H1 (cell line): ENCODE measurements around the gene FGGY. TPM values are rescaled to one million over a fixed set of nuclear protein-coding genes. Genes with fewer than 3 reads are reported as not detected.

Experiments used
- CTCF ChIA-PET: fragments of 300-600 bp; sonication (Branson Sonifier 250); formaldehyde crosslinking; loops from one replicate; lab custom pipeline; 2021; ENCODE audit not compliant: partially characterized antibody; lab: Charles Lee
- POLR2A ChIA-PET: fragments of 300-600 bp; sonication (Branson Sonifier 250); formaldehyde crosslinking; loops from one replicate; lab custom pipeline; 2021; ENCODE audit warnings: inconsistent platforms; ENCODE audit not compliant: partially characterized antibody; lab: Charles Lee
- DNase-seq, 2 experiments: peaks; one replicate each; pipeline versions ENCODE4 v3.0.0 to v3.0.0-alpha.2; 2010 to 2022; ENCODE audit warnings: low spot score in 2 of 2, low read depth in 1 of 2, mixed read lengths in 1 of 2
- FAIRE-seq: peaks from 2 replicates; lab custom pipeline; 2011; peaks lifted over from hg19 to GRCh38; lab: Jason Lieb, UNC
- H2AFZ ChIP-seq: 2 replicates; pipeline ENCODE4 v1.8.1; 2012; ENCODE audit warnings: low read length, inconsistent platforms
- H2AK5ac ChIP-seq: 2 replicates; pipeline ENCODE4 v1.6.1; 2013; ENCODE audit warnings: low read depth, low read length
- H2BK120ac ChIP-seq: replicated peaks from 2 replicates; pipeline ENCODE3; 2013; ENCODE audit warnings: low read depth, low read length, inconsistent platforms
- H2BK12ac ChIP-seq: 2 replicates; pipeline ENCODE4 v1.6.1; 2013; ENCODE audit warnings: low read depth, low read length
- H2BK15ac ChIP-seq: 2 replicates; pipeline ENCODE4 v1.6.1; 2013; ENCODE audit warnings: low read length
- H2BK20ac ChIP-seq: 2 replicates; pipeline ENCODE4 v1.6.1; 2013; ENCODE audit warnings: low read length
- H2BK5ac ChIP-seq: 2 replicates; pipeline ENCODE4 v1.6.1; 2013; ENCODE audit warnings: low read depth, low read length
- H3K14ac ChIP-seq: 2 replicates; pipeline ENCODE4 v1.6.1; 2013; ENCODE audit warnings: inconsistent platforms; ENCODE audit not compliant: insufficient read length
- H3K18ac ChIP-seq: 2 replicates; pipeline ENCODE4 v1.6.1; 2013; ENCODE audit warnings: low read length; ENCODE audit errors: extremely low read depth
- H3K23ac ChIP-seq: 2 replicates; pipeline ENCODE4 v1.6.1; 2013; ENCODE audit warnings: inconsistent platforms; ENCODE audit not compliant: insufficient read length
- H3K23me2 ChIP-seq: 2 replicates; pipeline ENCODE4 v1.6.1; 2013; ENCODE audit warnings: low read depth, low read length
- H3K27ac ChIP-seq: 2 replicates; pipeline ENCODE4 v1.6.1; 2011; ENCODE audit warnings: low read depth, low read length, inconsistent platforms
- H3K27me3 ChIP-seq, 4 experiments: replicated peaks in 1 of 4; 1 replicate in 1 of 4; 2 replicates in 3 of 4; pipeline versions ENCODE4 v1.6.1 to v1.8.1; 2011 to 2013; ENCODE audit warnings: low read length in 3 of 4, mild to moderate bottlenecking in 3 of 4, inconsistent platforms in 2 of 4, mixed read lengths in 2 of 4, moderate library complexity in 1 of 4; ENCODE audit not compliant: control insufficient read depth in 3 of 4, insufficient read depth in 3 of 4; ENCODE audit errors: extremely low read depth in 1 of 4
- H3K36me3 ChIP-seq, 4 experiments: 2 replicates each; pipeline versions ENCODE4 v1.6.1 to v1.8.1; 2011 to 2013; ENCODE audit warnings: mild to moderate bottlenecking in 4 of 4, low read length in 3 of 4, moderate library complexity in 2 of 4, control low read depth in 1 of 4, inconsistent platforms in 1 of 4; ENCODE audit not compliant: insufficient read depth in 4 of 4, control insufficient read depth in 2 of 4
- H3K4ac ChIP-seq: replicated peaks from 2 replicates; pipeline ENCODE3; 2013; ENCODE audit warnings: low read length, low read depth, mixed read lengths, inconsistent platforms; ENCODE audit not compliant: insufficient read length
- H3K4me1 ChIP-seq, 4 experiments: replicated peaks in 1 of 4; 1 replicate in 1 of 4; 2 replicates in 3 of 4; pipeline versions ENCODE4 v1.6.1 to v1.8.1; 2011 to 2013; ENCODE audit warnings: low read length in 3 of 4, inconsistent platforms in 2 of 4, mixed read lengths in 1 of 4; ENCODE audit not compliant: insufficient read depth in 4 of 4, control insufficient read depth in 3 of 4
- H3K4me2 ChIP-seq, 2 experiments: 2 replicates each; pipeline versions ENCODE4 v1.6.1 to v1.8.1; 2011 to 2013; ENCODE audit warnings: low read depth in 2 of 2, low read length in 2 of 2, control low read depth in 1 of 2, inconsistent platforms in 1 of 2, mild to moderate bottlenecking in 1 of 2; ENCODE audit not compliant: insufficient read depth in 1 of 2
- H3K4me3 ChIP-seq, 4 experiments: fragments of 200-600, 300-600 bp in 1 of 4; sonication (generic), shearing (Covaris generic), sonication (Bioruptor Twin) in 1 of 4; 2 replicates each; pipeline versions ENCODE4 v1.5.1 to v1.8.1; 2011 to 2016; ENCODE audit warnings: low read length in 4 of 4, low read depth in 3 of 4, control low read depth in 2 of 4, inconsistent platforms in 2 of 4, mild to moderate bottlenecking in 2 of 4, mixed read lengths in 1 of 4, moderate library complexity in 1 of 4; ENCODE audit not compliant: insufficient read depth in 2 of 4; ENCODE audit errors: extremely low read depth in 1 of 4
- H3K56ac ChIP-seq: replicated peaks from 2 replicates; pipeline ENCODE3; 2013; ENCODE audit warnings: low read depth, mild to moderate bottlenecking, mixed read lengths, low read length, inconsistent platforms; ENCODE audit not compliant: insufficient read length
- H3K79me1 ChIP-seq: 2 replicates; pipeline ENCODE4 v1.6.1; 2013; ENCODE audit warnings: low read depth, low read length, control low read depth
- H3K79me2 ChIP-seq, 2 experiments: 2 replicates each; pipeline versions ENCODE4 v1.6.1 to v1.8.1; 2012 to 2013; ENCODE audit warnings: low read length in 2 of 2, mild to moderate bottlenecking in 2 of 2, inconsistent platforms in 1 of 2; ENCODE audit not compliant: insufficient read depth in 2 of 2, control insufficient read depth in 1 of 2
- H3K9ac ChIP-seq, 4 experiments: replicated peaks in 1 of 4; 1 replicate in 1 of 4; 2 replicates in 3 of 4; pipeline versions ENCODE4 v1.6.1 to v1.8.1; 2011 to 2013; ENCODE audit warnings: low read depth in 3 of 4, low read length in 3 of 4, control low read depth in 2 of 4, mild to moderate bottlenecking in 2 of 4, moderate library complexity in 2 of 4, inconsistent platforms in 1 of 4; ENCODE audit errors: extremely low read depth in 1 of 4
- H3K9me3 ChIP-seq, 2 experiments: 2 replicates each; pipeline versions ENCODE4 v1.6.1 to v1.8.1; 2012 to 2013; ENCODE audit warnings: mild to moderate bottlenecking in 2 of 2, moderate library complexity in 2 of 2, control low read depth in 1 of 2, inconsistent platforms in 1 of 2, low read depth in 1 of 2, low read length in 1 of 2, mixed read lengths in 1 of 2; ENCODE audit not compliant: insufficient read depth in 2 of 2
- H4K20me1 ChIP-seq, 2 experiments: replicated peaks in 1 of 2; 2 replicates each; pipeline versions ENCODE3 to v1.8.1; 2011 to 2013; ENCODE audit warnings: inconsistent platforms in 2 of 2, low read length in 2 of 2, mild to moderate bottlenecking in 1 of 2; ENCODE audit not compliant: insufficient read depth in 2 of 2, control insufficient read depth in 1 of 2
- H4K5ac ChIP-seq: 2 replicates; pipeline ENCODE4 v1.6.1; 2013; ENCODE audit warnings: low read length, low read depth, mixed read lengths, inconsistent platforms; ENCODE audit not compliant: insufficient read length
- H4K8ac ChIP-seq: 2 replicates; pipeline ENCODE4 v1.8.0; 2013; ENCODE audit warnings: mild to moderate bottlenecking, moderate library complexity, low read length, inconsistent platforms; ENCODE audit not compliant: insufficient read depth; ENCODE audit errors: extremely low read depth
- H4K91ac ChIP-seq: replicated peaks from 2 replicates; pipeline ENCODE3; 2013; ENCODE audit warnings: low read length, mixed read lengths, inconsistent platforms; ENCODE audit not compliant: insufficient read length
- BACH1 ChIP-seq: IDR thresholded peaks from 2 replicates; pipeline ENCODE4 v1.6.1; 2012; ENCODE audit warnings: low read length, improper control_type of control experiment
- WGBS, 2 experiments: shearing (Covaris generic) in 1 of 2; methylation state at CpG; one replicate each; pipeline versions ENCODE4 v1.1.6 to v1.1.7; 2013 to 2015; ENCODE audit warnings: low lambda C conversion rate in 2 of 2, mixed read lengths in 2 of 2, inconsistent platforms in 1 of 2, low coverage in 1 of 2, missing lambda C conversion rate in 1 of 2; ENCODE audit not compliant: insufficient replicate concordance in 2 of 2, insufficient coverage in 1 of 2, insufficient read length in 1 of 2; ENCODE audit errors: extremely low coverage in 1 of 2, missing lambda C conversion rate in 1 of 2; 5-methylcytosine and 5-hydroxymethylcytosine counted together
- polyA plus RNA-seq, 7 experiments: library from polyadenylated mRNA; depleted of rRNA in 3 of 7; stranded (reverse) in 5 of 7; unstranded in 2 of 7; fragments of >200 nt in 5 of 7; fragments of 200-250 nt in 2 of 7; gene quantifications; 1 replicate in 5 of 7; 2 replicates in 1 of 7; 4 replicates in 1 of 7; pipeline versions ENCODE4 v1.2.1 to v1.2.3, GENCODE V29; 2011 to 2013; ENCODE audit warnings: missing spikeins in 2 of 7, mixed read lengths in 2 of 7
- total RNA-seq: library from RNA; stranded (reverse); fragmentation: NEBNext Ultra II Directional; extraction: Animal tissue kit (Norgen Biotek cat#: 25700); gene quantifications from 2 replicates; pipeline ENCODE4 v1.2.1, GENCODE V29; 2021

Gene FGGY
- total and polyA plus RNA-seq, 2 of the 8 experiments (the other 6 are each of a cell fraction or from before 2014, with no cell fraction given) = 10.3 to 12.5 TPM

DNA sequence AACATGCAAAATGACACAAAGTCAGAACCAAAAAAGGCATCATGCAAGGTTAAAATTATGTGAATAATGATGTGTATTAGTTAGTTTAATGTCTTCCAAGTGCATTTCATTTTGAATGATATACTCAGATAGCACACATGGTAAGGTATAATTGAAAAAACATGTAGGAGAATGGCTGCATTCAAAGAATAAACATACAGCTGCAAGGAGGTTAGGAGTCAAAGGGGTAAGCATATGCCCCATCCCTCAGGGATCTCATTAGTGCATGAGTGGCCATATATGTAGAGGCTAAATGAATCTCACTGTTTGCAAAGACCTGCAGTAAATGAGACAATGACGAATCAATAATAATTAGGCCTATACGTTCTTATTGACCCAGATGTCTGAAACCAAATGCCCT, 338.2 kb downstream of the FGGY start:
- no peak overlapping the region for H2AK5ac ChIP-seq
- CTCF ChIA-PET = interaction anchor here (1.0 to 1.3 kb wide), 2 partner anchors 41 to 50 kb away, joined by 3 to 4 read pairs; no protein-coding TSS in a partner anchor
- H3K79me2 ChIP-seq = no peaks in the 10 kb centered on the region
- no peak overlapping the region for H3K27ac ChIP-seq
- no peak overlapping the region for H3K14ac ChIP-seq
- H4K8ac ChIP-seq = no peak overlapping the region
- no peak overlapping the region for H2BK20ac ChIP-seq
- no peaks in the 10 kb centered on the region for H3K27me3 ChIP-seq
- H2BK5ac ChIP-seq = no peak overlapping the region
- H2BK15ac ChIP-seq = no peak overlapping the region
- H2BK12ac ChIP-seq = no peak overlapping the region
- H3K9ac ChIP-seq = no peak overlapping the region
- no peak overlapping the region for H3K4ac ChIP-seq
- WGBS, 2 experiments = 100% methylated on average over 2 of the region's 2 CpGs; no CpG with 5 or more reads in 1 of the 2 experiments
- H3K79me1 ChIP-seq = no peaks in the 10 kb centered on the region
- H4K20me1 ChIP-seq = no peaks in the 10 kb centered on the region
- H4K91ac ChIP-seq = no peak overlapping the region
- no peak overlapping the region for H2AFZ ChIP-seq
- FAIRE-seq (no peak), DNase-seq (no peak)
- no peak overlapping the region for H3K4me2 ChIP-seq
- H4K5ac ChIP-seq = no peak overlapping the region
- POLR2A ChIA-PET = no interaction called here
- no peaks in the 10 kb centered on the region for H3K23me2 ChIP-seq
- no peak overlapping the region for H3K23ac ChIP-seq
- no peaks in the 10 kb centered on the region for H3K36me3 ChIP-seq
- no peak overlapping the region for H3K56ac ChIP-seq
- no peak overlapping the region for H3K4me3 ChIP-seq
- no peak overlapping the region for H2BK120ac ChIP-seq
- no peak for TF ChIP-seq BACH1
- H3K9me3 ChIP-seq = no peaks in the 10 kb centered on the region
- peaks cover 0 to 3% (median 0%) of the 10 kb centered on the region in 4 experiments; a peak in 2 of 7 replicates for H3K4me1 ChIP-seq
- no peak overlapping the region for H3K18ac ChIP-seq
